ENCODE results near the gene RPLP1.

Gene RPLP1

GRCh38 chr15:69500339-69500738 is 47.7 kb downstream of the RPLP1 start:
- TF ChIP-seq CTCF (IDR thresholded peaks at IDR 0.05; ENCODE audit: borderline replicate concordance, insufficient read depth, low read depth, low read length), result no peak
- H3K4me3 ChIP-seq (ENCODE audit: low read depth, low read length), result no peak overlapping the region

DNA sequence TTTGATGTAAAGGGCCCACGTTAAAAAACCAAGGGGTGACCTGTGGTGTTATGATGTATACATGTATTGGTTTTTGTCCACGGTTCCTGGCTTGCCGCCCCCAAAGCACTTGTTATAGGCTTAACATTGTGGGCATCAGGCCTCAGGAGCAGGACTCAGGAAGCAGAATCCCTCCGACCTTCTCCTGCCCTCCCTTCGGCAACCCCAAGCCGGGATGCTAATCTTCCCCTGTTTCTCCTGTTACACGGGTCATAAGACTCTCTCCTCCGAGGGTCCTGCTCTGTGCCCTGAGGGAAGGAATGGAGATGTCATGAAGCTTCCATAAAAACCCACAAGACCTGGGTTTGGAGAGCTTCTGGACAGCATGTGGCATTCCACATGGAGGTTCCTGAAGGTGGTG is 48.8 kb downstream of the RPLP1 start:
- H3K4me3 ChIP-seq (ENCODE audit: low read depth, low read length), result no peak overlapping the region
- TF ChIP-seq CTCF (IDR thresholded peaks at IDR 0.05; ENCODE audit: borderline replicate concordance, insufficient read depth, low read depth, low read length), result no peak

DNA sequence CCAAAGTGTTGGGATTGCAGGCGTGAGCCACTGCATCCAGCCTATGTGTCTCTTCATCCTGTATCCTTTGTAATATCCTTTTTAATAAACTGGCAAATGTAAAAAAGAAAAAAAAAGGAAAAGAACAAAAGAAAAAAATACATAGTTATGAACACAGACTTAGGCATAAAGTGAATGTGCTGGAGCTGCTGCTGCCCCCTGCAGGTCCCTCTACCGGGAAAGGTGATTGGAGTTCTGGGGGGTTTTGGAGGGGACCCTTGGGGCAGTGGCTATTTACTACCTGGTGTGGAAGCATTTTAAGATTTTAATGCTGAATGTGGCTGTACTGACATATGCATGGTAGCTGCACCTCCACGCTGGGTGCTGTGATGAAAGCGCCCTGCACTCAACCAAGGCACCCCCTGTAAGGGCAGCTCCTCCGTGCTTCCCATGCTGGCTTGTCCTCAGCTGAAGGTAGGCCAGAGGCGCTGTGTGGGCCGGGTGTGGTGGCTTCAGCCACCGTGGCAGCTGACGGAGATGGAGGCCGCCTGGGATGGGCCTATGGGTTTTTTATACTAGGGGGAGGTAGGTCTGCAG is 49.9 kb downstream of the RPLP1 start:
- TF ChIP-seq CTCF (IDR thresholded peaks at IDR 0.05; ENCODE audit: borderline replicate concordance, insufficient read depth, low read depth, low read length), result no peak
- no peak overlapping the region for H3K4me3 ChIP-seq (ENCODE audit: low read depth, low read length)

- H3K4me3 ChIP-seq (ENCODE audit: low read depth, low read length), result no peak overlapping the region
Measured at GRCh38 chr15:69504352-69505040, 51.9 kb downstream of the RPLP1 start.

More at GRCh38 chr15:69504352-69505040, 51.9 kb downstream of the RPLP1 start:
- no peak for TF ChIP-seq CTCF (IDR thresholded peaks at IDR 0.05; ENCODE audit: borderline replicate concordance, insufficient read depth, low read depth, low read length)

All from GM12875 (cell line).